Keratinocyte (primary cell): ENCODE measurements around the gene IGFBP6. TPM values are rescaled to one million over a fixed set of nuclear protein-coding genes. Genes with fewer than 3 reads are reported as not detected.

Experiments
- DNase-seq: peaks from one replicate; pipeline ENCODE4 v3.0.0-alpha.2; 2011; ENCODE audit warnings: low read depth, missing footprints, low spot score
- FAIRE-seq: peaks from 2 replicates; lab custom pipeline; 2011; peaks lifted over from hg19 to GRCh38; lab: Jason Lieb, UNC
- H2AFZ ChIP-seq: 2 replicates; pipeline ENCODE4 v1.6.0; 2012; ENCODE audit warnings: low read length, control low read depth, inconsistent platforms; ENCODE audit not compliant: control insufficient read depth
- H3K27ac ChIP-seq: 2 replicates; pipeline ENCODE4 v1.5.1; 2011; ENCODE audit warnings: low read length; ENCODE audit not compliant: control insufficient read depth, insufficient read depth
- H3K27me3 ChIP-seq: 3 replicates; pipeline ENCODE4 v1.6.0; 2011; ENCODE audit warnings: low read length; ENCODE audit not compliant: control insufficient read depth, insufficient read depth; ENCODE audit errors: extremely low read depth
- H3K36me3 ChIP-seq, 2 experiments: 2 replicates in 1 of 2; 3 replicates in 1 of 2; pipeline ENCODE4 v1.5.1; 2011; ENCODE audit warnings: low read length in 2 of 2, mild to moderate bottlenecking in 1 of 2; ENCODE audit not compliant: control insufficient read depth in 2 of 2, insufficient read depth in 2 of 2; ENCODE audit errors: extremely low read depth in 1 of 2
- H3K4me1 ChIP-seq: 3 replicates; pipeline ENCODE4 v1.5.1; 2011; ENCODE audit warnings: low read length; ENCODE audit not compliant: control insufficient read depth, insufficient read depth; ENCODE audit errors: extremely low read depth
- H3K4me2 ChIP-seq: 3 replicates; pipeline ENCODE4 v1.6.0; 2011; ENCODE audit warnings: low read depth, low read length; ENCODE audit not compliant: control insufficient read depth, insufficient read depth; ENCODE audit errors: extremely low read depth
- H3K4me3 ChIP-seq, 3 experiments: fragments of 200-600 bp in 1 of 3; sonication (generic) in 1 of 3; 2 replicates in 2 of 3; 3 replicates in 1 of 3; pipeline ENCODE4 v1.5.1; 2011 to 2016; ENCODE audit warnings: low read length in 3 of 3, mild to moderate bottlenecking in 3 of 3, control low read depth in 2 of 3, inconsistent platforms in 1 of 3, low read depth in 1 of 3, mixed read lengths in 1 of 3, mixed run types in 1 of 3, moderate library complexity in 1 of 3; ENCODE audit not compliant: control insufficient read depth in 2 of 3, insufficient read depth in 2 of 3; ENCODE audit errors: extremely low read depth in 1 of 3
- H3K79me2 ChIP-seq: 2 replicates; pipeline ENCODE4 v1.6.0; 2012; ENCODE audit warnings: low read length; ENCODE audit not compliant: control insufficient read depth, insufficient read depth
- H3K9ac ChIP-seq: 3 replicates; pipeline ENCODE4 v1.6.0; 2011; ENCODE audit warnings: low read length; ENCODE audit not compliant: control insufficient read depth, insufficient read depth; ENCODE audit errors: extremely low read depth
- H3K9me1 ChIP-seq: 3 replicates; pipeline ENCODE4 v1.6.0; 2011; ENCODE audit warnings: low read length; ENCODE audit not compliant: control insufficient read depth, insufficient read depth; ENCODE audit errors: extremely low read depth
- H3K9me3 ChIP-seq: 2 replicates; pipeline ENCODE4 v1.5.1; 2012; ENCODE audit warnings: low read depth, low read length; ENCODE audit not compliant: control insufficient read depth
- H4K20me1 ChIP-seq: 3 replicates; pipeline ENCODE4 v1.6.0; 2011; ENCODE audit warnings: low read length; ENCODE audit not compliant: control insufficient read depth, insufficient read depth; ENCODE audit errors: extremely low read depth
- CTCF ChIP-seq, 3 experiments: IDR thresholded peaks in 1 of 3; conservative IDR thresholded peaks in 1 of 3; optimal IDR thresholded peaks in 1 of 3; 2 replicates in 2 of 3; 3 replicates in 1 of 3; pipeline versions ENCODE3 to v1.5.1; 2011; ENCODE audit warnings: low read length in 3 of 3, mild to moderate bottlenecking in 3 of 3, moderate library complexity in 2 of 3, control low read depth in 1 of 3, inconsistent platforms in 1 of 3; ENCODE audit not compliant: insufficient read depth in 2 of 3; ENCODE audit errors: extremely low read depth in 1 of 3
- EZH2 ChIP-seq: IDR thresholded peaks from one replicate; pipeline ENCODE4 v1.6.1; 2012; ENCODE audit warnings: inconsistent platforms, mild to moderate bottlenecking, low read length, moderate library complexity
- dilution Hi-C: fragments of 300-500 bp; cut with MboI; formaldehyde crosslinking; loops from one replicate; pipeline ENCODE4 v1.7.0; 2020; ENCODE audit warnings: low sequenced_read_pairs; ENCODE audit not compliant: extremely low pct_ligation_motif_present
- polyA plus RNA-seq, 5 experiments: library from polyadenylated mRNA; depleted of rRNA in 3 of 5; stranded (reverse) in 3 of 5; stranded (forward) in 1 of 5; unstranded in 1 of 5; fragments of >200 nt; gene quantifications; 1 replicate in 1 of 5; 2 replicates in 3 of 5; 3 replicates in 1 of 5; pipeline versions ENCODE4 v1.2.1 to v1.2.3, GENCODE V29; 2011 to 2012; ENCODE audit warnings: missing spikeins in 2 of 5, low read depth in 1 of 5, low replicate concordance in 1 of 5

IGFBP6 gene
- polyA plus RNA-seq, 1 donor (not counting 4 experiments of a cell fraction or from before 2014, with no cell fraction given), result 30.1 TPM

GRCh38 chr12:53056901-53057300, 40.6 kb upstream of the IGFBP6 start:
- FAIRE-seq (no peak), DNase-seq (no peak)
- dilution Hi-C loops, result no loop called here
- Histone ChIP-seq H2AFZ (no peak overlapping the region), H3K4me2 (no peak overlapping the region), H3K4me1 (peaks cover 21% of the 10 kb centered on the region), H3K79me2 (no peaks in the 10 kb centered on the region), H3K9me1 (peaks cover 3% of the 10 kb centered on the region), H3K9ac (no peak overlapping the region), H3K27me3 (no peaks in the 10 kb centered on the region), H3K4me3 (no peak overlapping the region), H3K9me3 (no peaks in the 10 kb centered on the region), H3K36me3 (peaks cover 0 to 1% of the 10 kb centered on the region in 2 experiments), H4K20me1 (no peaks in the 10 kb centered on the region), H3K27ac (no peak overlapping the region)
- TF ChIP-seq EZH2, result no peak
- no peak for TF ChIP-seq CTCF (optimal IDR thresholded peaks at IDR 0.05 in 1 of 3, IDR thresholded peaks at IDR 0.05 in 1 of 3, conservative IDR thresholded peaks at IDR 0.05 in 1 of 3; ENCODE audit: extremely low read depth in 1 of 3, insufficient read depth in 2 of 3, low read length in 3 of 3)

- Histone ChIP-seq H3K4me3 (no peak overlapping the region), H3K27me3 (no peaks in the 10 kb centered on the region), H3K79me2 (no peaks in the 10 kb centered on the region), H3K4me1 (peaks cover 13% of the 10 kb centered on the region), H3K9me1 (peaks cover 3% of the 10 kb centered on the region), H4K20me1 (no peaks in the 10 kb centered on the region), H3K9me3 (no peaks in the 10 kb centered on the region), H3K4me2 (no peak overlapping the region), H2AFZ (no peak overlapping the region), H3K36me3 (no peaks in the 10 kb centered on the region), H3K9ac (no peak overlapping the region), H3K27ac (no peak overlapping the region)
- TF ChIP-seq CTCF (optimal IDR thresholded peaks at IDR 0.05 in 1 of 3, IDR thresholded peaks at IDR 0.05 in 1 of 3, conservative IDR thresholded peaks at IDR 0.05 in 1 of 3; ENCODE audit: extremely low read depth in 1 of 3, insufficient read depth in 2 of 3, low read length in 3 of 3) (no peak), EZH2 (no peak)
- DNase-seq (no peak), FAIRE-seq (no peak)
- dilution Hi-C loops, result no loop called here
Measured at GRCh38 chr12:53057816-53058500, 39.5 kb upstream of the IGFBP6 start.
